Gastroesophageal sphincter (tissue), 4 donors: ENCODE data around the gene LYL1. TPM values are rescaled to one million over a fixed set of nuclear protein-coding genes. Genes with fewer than 3 reads are reported as not detected.

ENCODE experiments used
- ATAC-seq: fragments of 150-250 bp; one replicate; pipeline ENCODE4 v1.9.1; 2016; ENCODE audit warnings: mild to moderate bottlenecking, moderate library complexity
- H3K27ac ChIP-seq, 4 donors: fragments of 200-600 bp; sonication (generic) in 3 of 4; 1 replicate in 3 of 4; 2 replicates in 1 of 4; pipeline ENCODE4 v1.5.1; 2016 to 2019
- H3K27me3 ChIP-seq: fragments of 200-600 bp; sonication (generic); one replicate; pipeline ENCODE4 v1.5.1; 2019
- H3K36me3 ChIP-seq, 2 donors: fragments of 200-600 bp; sonication (generic); one replicate each; pipeline ENCODE4 v1.5.1; 2019; ENCODE audit warnings: control low read depth in 1 of 2
- H3K4me1 ChIP-seq, 3 donors: fragments of 200-600 bp; sonication (generic); 1 replicate in 2 of 3; 2 replicates in 1 of 3; pipeline ENCODE4 v1.5.1; 2016 to 2019; ENCODE audit warnings: control low read depth in 2 of 3
- H3K4me3 ChIP-seq, 2 donors: fragments of 200-600 bp; sonication (generic); one replicate each; pipeline ENCODE4 v1.5.1; 2019; ENCODE audit warnings: mild to moderate bottlenecking in 1 of 2, moderate library complexity in 1 of 2
- H3K9me3 ChIP-seq, 3 donors: fragments of 200-600 bp; sonication (generic); one replicate each; pipeline ENCODE4 v1.5.1; 2017 to 2019; ENCODE audit warnings: control low read depth in 2 of 3
- EP300 ChIP-seq: sonication (generic); formaldehyde crosslinking; IDR thresholded peaks from one replicate; pipeline ENCODE4 v1.6.1; 2017; ENCODE audit warnings: antibody characterized with exemption, mild to moderate bottlenecking
- POLR2A ChIP-seq, 2 donors: fragments of 450-650 bp; IDR thresholded peaks; one replicate each; pipeline ENCODE4 v1.6.1; 2017; ENCODE audit warnings: antibody characterized with exemption in 2 of 2, mild to moderate bottlenecking in 2 of 2, moderate library complexity in 1 of 2
- POLR2AphosphoS5 ChIP-seq: sonication (generic); formaldehyde crosslinking; IDR thresholded peaks from one replicate; pipeline ENCODE4 v1.6.1; 2017; ENCODE audit warnings: antibody characterized with exemption
- WGBS, 2 donors: methylation state at CpG; one replicate each; pipeline ENCODE4 v1.1.5; 2018; ENCODE audit warnings: low coverage in 1 of 2; 5-methylcytosine and 5-hydroxymethylcytosine counted together
- total RNA-seq, 4 donors: library from RNA; depleted of rRNA; stranded (reverse); fragments of >200 nt; gene quantifications; one replicate each; pipeline ENCODE4 v1.1.0, GENCODE V29; 2016
- TF ChIP-seq, protein P1 (sequence below), 4 experiments: fragments of 200-600 bp in 2 of 4; fragments of 450-650 bp in 2 of 4; sonication (generic) in 1 of 4; IDR thresholded peaks; one replicate each; pipeline ENCODE4 v1.5.1; 2017 to 2019; ENCODE audit warnings: antibody characterized with exemption in 4 of 4, mild to moderate bottlenecking in 2 of 4, moderate library complexity in 2 of 4

Gene LYL1
- total RNA-seq, 4 donors from 2014 or later, result 9.9 to 11.8 (median 10.8) TPM

DNA sequence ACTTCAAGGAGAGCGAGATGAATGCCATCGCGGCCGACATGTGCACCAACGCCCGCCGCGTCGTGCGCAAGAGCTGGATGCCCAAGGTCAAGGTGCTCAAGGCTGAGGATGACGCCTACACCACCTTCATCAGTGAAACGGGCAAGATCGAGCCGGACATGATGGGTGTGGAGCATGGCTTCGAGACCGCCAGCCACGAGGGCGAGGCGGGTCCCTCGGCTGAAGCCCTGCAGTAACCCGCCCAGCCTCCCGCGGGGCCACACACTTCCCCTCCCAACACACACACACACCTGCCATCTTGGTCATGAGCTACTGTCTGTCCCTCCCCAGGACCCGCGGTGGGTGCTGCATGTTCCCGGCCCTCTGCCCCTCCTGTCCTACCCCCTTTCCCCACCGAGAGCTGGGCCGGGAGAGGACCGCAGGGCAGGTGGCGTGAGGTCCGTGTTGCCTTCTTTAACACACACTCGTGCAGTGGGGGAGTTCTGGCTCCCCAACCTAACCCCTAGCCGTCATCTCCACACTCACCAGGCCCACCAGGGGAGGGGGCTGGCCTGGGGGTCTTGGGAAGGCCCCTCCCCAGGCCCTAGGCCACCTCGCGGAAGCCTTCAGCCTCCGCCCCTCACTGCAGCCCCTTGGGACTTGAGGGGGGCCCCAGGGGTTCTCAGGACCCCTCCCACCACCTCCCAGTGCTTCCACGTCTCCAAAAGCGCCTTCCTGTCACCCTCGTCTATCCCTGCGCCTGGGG lies 35.7 kb upstream of the LYL1 start:
- 81 to 91% methylated on average over 8 to 19 of the region's 40 CpGs for WGBS, 2 donors
- no peak overlapping the region for H3K27ac ChIP-seq
- H3K9me3 ChIP-seq, result no peaks in the 10 kb centered on the region
- no peaks in the 10 kb centered on the region for H3K27me3 ChIP-seq
- ATAC-seq, result no peak
- peaks cover 0 to 28% (median 0%) of the 10 kb centered on the region in 3 donors for H3K4me1 ChIP-seq
- H3K4me3 ChIP-seq, result no peak overlapping the region
- TF ChIP-seq, protein P1, sequence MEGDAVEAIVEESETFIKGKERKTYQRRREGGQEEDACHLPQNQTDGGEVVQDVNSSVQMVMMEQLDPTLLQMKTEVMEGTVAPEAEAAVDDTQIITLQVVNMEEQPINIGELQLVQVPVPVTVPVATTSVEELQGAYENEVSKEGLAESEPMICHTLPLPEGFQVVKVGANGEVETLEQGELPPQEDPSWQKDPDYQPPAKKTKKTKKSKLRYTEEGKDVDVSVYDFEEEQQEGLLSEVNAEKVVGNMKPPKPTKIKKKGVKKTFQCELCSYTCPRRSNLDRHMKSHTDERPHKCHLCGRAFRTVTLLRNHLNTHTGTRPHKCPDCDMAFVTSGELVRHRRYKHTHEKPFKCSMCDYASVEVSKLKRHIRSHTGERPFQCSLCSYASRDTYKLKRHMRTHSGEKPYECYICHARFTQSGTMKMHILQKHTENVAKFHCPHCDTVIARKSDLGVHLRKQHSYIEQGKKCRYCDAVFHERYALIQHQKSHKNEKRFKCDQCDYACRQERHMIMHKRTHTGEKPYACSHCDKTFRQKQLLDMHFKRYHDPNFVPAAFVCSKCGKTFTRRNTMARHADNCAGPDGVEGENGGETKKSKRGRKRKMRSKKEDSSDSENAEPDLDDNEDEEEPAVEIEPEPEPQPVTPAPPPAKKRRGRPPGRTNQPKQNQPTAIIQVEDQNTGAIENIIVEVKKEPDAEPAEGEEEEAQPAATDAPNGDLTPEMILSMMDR (IDR thresholded peaks at IDR 0.05), result no peak
- no peak for TF ChIP-seq POLR2A (IDR thresholded peaks at IDR 0.05)
- TF ChIP-seq POLR2AphosphoS5, result no peak
- TF ChIP-seq EP300, result no peak
- H3K36me3 ChIP-seq, result peaks cover 0 to 70% of the 10 kb centered on the region in 2 donors

DNA sequence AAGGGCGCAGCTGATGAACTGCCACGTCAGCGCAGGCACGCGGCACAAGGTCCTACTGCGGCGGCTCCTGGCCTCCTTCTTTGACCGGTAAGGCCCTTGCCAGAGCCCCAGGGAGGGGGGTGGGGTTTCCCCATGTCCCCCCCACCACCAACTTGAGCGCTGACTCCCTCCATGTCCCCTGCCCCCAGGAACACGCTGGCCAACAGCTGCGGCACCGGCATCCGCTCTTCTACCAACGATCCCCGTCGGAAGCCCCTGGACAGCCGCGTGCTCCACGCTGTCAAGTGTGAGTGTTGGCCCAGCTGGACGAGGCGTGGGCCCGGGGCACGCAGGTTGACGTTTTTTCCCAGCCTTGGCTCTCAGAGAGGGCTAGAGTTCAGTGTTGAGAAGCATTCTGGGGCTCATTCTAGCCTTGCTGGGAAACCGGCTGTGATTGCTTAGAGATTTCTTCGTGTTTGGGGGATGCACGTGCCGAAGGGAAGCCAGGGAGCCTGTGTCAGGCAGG lies 34.7 kb upstream of the LYL1 start:
- TF ChIP-seq, protein P1 (IDR thresholded peaks at IDR 0.05), result no peak
- TF ChIP-seq POLR2AphosphoS5 (no peak), EP300 (no peak), POLR2A (IDR thresholded peaks at IDR 0.05) (no peak)
- WGBS, 2 donors, result 88% methylated on average over 8 of the region's 28 CpGs; no CpG with 5 or more reads in 1 of the 2 donors
- H3K36me3 ChIP-seq, result peaks cover 0 to 62% of the 10 kb centered on the region in 2 donors

DNA sequence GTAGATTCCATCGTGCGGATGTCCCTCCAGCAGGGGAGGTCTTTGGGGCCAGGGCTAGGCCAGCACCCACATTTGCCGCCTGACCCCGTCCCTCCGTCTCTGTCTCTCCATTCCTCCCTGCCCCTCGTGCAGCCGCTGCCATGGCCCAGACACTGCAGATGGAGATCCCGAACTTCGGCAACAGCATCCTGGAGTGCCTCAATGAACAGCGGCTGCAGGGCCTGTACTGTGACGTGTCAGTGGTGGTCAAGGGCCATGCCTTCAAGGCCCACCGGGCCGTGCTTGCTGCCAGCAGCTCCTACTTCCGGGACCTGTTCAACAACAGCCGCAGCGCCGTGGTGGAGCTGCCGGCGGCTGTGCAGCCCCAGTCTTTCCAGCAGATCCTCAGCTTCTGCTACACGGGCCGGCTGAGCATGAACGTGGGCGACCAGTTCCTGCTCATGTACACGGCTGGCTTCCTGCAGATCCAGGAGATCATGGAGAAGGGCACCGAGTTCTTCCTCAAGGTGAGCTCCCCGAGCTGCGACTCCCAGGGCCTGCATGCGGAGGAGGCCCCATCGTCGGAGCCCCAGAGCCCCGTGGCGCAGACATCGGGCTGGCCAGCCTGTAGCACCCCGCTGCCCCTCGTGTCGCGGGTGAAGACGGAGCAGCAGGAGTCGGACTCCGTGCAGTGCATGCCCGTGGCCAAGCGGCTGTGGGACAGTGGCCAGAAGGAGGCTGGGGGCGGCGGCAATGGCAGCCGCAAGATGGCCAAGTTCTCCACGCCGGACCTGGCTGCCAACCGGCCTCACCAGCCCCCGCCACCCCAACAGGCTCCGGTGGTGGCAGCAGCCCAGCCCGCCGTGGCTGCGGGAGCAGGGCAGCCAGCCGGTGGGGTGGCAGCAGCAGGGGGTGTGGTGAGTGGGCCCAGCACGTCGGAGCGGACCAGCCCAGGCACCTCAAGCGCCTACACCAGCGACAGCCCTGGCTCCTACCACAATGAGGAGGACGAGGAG lies 32.7 kb upstream of the LYL1 start:
- Histone ChIP-seq H3K27ac (peak overlapping the region in 2 of 4 donors; percentile 29 to 52), H3K4me1 (peaks cover 0 to 26% (median 0%) of the 10 kb centered on the region in 3 donors), H3K9me3 (no peaks in the 10 kb centered on the region), H3K4me3 (no peak overlapping the region), H3K36me3 (peaks cover 0 to 53% of the 10 kb centered on the region in 2 donors), H3K27me3 (no peaks in the 10 kb centered on the region)
- 89 to 90% methylated on average over 2 to 8 of the region's 60 CpGs for WGBS, 2 donors
- no peak for ATAC-seq
- no peak for TF ChIP-seq POLR2A (IDR thresholded peaks at IDR 0.05)
- TF ChIP-seq POLR2AphosphoS5, result no peak
- no peak for TF ChIP-seq EP300

More for the DNA sequence above, 34.7 kb upstream of the LYL1 start:
- no peak for ATAC-seq
- Histone ChIP-seq H3K27me3 (no peaks in the 10 kb centered on the region), H3K4me1 (peaks cover 0 to 26% (median 0%) of the 10 kb centered on the region in 3 donors), H3K27ac (no peak overlapping the region), H3K9me3 (no peaks in the 10 kb centered on the region), H3K4me3 (no peak overlapping the region)

DNA sequence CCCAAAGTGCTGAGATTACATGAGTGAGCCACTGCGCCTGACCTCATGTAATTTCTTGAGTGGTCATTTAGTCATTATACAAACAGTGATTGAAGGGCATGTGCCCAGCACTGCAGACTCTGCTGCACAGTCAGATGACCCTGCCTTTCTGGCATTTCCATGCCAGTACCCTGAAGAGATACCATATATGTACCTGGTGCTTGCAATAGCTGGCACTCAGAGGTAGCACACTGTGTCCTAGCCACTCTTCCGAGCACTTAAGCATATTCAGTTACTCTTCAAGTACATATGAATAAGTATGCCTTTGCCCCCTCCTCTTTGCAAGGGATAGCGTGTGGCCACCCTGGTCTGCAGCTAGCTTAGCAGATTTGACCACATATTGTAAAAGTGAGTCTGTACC lies 32.0 kb upstream of the LYL1 start:
- Histone ChIP-seq H3K4me3 (no peak overlapping the region), H3K36me3 (peaks cover 0 to 46% of the 10 kb centered on the region in 2 donors), H3K4me1 (peaks cover 0 to 26% (median 0%) of the 10 kb centered on the region in 3 donors), H3K27ac (peak overlapping the region in 2 of 4 donors; percentile 44 to 56), H3K9me3 (no peaks in the 10 kb centered on the region), H3K27me3 (no peaks in the 10 kb centered on the region)
- TF ChIP-seq POLR2AphosphoS5, result peak; percentile 18
- no peak for TF ChIP-seq POLR2A (IDR thresholded peaks at IDR 0.05)
- no peak for ATAC-seq
- 0 to 90% methylated on average over 1 to 2 of the region's 3 CpGs for WGBS, 2 donors

DNA sequence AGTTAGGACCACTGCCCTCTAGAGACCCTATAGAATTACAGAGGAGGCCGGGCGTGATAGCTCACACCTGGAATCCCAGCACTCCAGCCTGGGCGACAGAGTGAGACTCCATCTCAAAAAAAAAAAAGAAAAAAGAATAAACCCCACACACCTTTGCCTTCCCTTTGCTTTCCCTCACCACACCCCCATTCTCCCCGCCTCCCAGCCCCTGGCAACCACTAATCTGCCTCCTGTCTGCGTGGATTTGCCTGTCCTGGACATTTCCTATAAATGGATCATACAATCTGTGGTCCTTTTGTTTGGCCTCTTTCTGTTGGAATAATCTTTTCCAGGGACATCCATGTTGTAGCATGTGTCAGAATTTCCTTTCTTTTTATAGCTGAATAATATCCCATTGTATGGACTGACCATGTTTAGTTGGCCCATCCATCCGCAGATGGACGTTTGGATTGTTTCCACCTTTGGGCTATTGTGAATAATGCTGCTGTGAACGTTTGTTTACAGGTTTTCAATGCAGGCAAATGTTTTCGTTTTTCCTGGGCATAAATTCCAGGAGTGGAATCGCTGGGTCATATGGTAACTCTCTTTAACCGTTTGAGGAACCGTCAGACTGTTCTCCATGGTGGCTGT lies 30.7 kb upstream of the LYL1 start:
- Histone ChIP-seq H3K9me3 (no peaks in the 10 kb centered on the region), H3K4me3 (no peak overlapping the region), H3K4me1 (peaks cover 0 to 26% (median 0%) of the 10 kb centered on the region in 3 donors), H3K27ac (peak overlapping the region in 1 of 4 donors; percentile 56), H3K36me3 (peaks cover 0 to 33% of the 10 kb centered on the region in 2 donors), H3K27me3 (no peaks in the 10 kb centered on the region)
- TF ChIP-seq, protein P1 (IDR thresholded peaks at IDR 0.05), result no peak
- 54 to 67% methylated on average over 7 to 11 of the region's 12 CpGs for WGBS, 2 donors
- no peak for ATAC-seq
